Measurements from ENCODE around the gene FASTKD1. TPM values are rescaled to one million over a fixed set of nuclear protein-coding genes. Genes with fewer than 3 reads are reported as not detected.

Gene FASTKD1
- total RNA-seq, 1 experiment from 2014 or later = 21.1 TPM

DNA sequence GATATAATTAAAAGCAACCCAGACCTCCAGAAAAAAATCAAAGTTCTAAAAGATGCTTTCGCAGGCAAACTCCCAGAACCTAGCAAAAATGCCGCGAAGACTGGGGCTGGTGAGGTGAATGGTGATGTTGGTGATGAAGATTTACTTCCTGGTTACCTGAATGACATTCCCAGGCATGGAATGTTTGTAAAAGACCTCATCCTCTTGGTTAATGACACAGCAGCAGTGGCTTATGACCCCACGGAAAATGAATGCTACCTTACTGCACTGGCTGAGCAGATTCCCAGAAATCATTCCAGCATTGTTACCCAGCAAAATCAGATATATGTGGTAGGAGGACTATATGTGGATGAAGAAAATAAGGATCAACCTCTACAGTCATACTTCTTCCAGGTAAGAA lies 63.2 kb downstream of the FASTKD1 start:
- BruUV-seq (replicated peaks) = no TSS peak
- TF ChIP-seq, protein P1, sequence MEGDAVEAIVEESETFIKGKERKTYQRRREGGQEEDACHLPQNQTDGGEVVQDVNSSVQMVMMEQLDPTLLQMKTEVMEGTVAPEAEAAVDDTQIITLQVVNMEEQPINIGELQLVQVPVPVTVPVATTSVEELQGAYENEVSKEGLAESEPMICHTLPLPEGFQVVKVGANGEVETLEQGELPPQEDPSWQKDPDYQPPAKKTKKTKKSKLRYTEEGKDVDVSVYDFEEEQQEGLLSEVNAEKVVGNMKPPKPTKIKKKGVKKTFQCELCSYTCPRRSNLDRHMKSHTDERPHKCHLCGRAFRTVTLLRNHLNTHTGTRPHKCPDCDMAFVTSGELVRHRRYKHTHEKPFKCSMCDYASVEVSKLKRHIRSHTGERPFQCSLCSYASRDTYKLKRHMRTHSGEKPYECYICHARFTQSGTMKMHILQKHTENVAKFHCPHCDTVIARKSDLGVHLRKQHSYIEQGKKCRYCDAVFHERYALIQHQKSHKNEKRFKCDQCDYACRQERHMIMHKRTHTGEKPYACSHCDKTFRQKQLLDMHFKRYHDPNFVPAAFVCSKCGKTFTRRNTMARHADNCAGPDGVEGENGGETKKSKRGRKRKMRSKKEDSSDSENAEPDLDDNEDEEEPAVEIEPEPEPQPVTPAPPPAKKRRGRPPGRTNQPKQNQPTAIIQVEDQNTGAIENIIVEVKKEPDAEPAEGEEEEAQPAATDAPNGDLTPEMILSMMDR (conservative IDR thresholded peaks at IDR 0.05; ENCODE audit: low read depth, low read length) = no peak
- TF ChIP-seq EZH2 (IDR thresholded peaks at IDR 0.05; ENCODE audit: low read length, unreplicated experiment) = no peak
- TF ChIP-seq EZH2phosphoT487 (IDR thresholded peaks at IDR 0.05; ENCODE audit: borderline replicate concordance, low read length) = no peak
- no peak for ATAC-seq
- Histone ChIP-seq H3F3A (ENCODE audit: low read length, unreplicated experiment) (peaks cover 3% of the 10 kb centered on the region), H3K9ac (ENCODE audit: low read length) (no peak overlapping the region), H3K4me3 (ENCODE audit: low read length) (no peak overlapping the region), H3K9me3 (ENCODE audit: low read length) (no peaks in the 10 kb centered on the region), H3K79me2 (ENCODE audit: low read length) (no peaks in the 10 kb centered on the region), H3K27ac (ENCODE audit: low read length) (no peak overlapping the region), H3K4me1 (ENCODE audit: insufficient read depth, low read length) (peaks cover 54% of the 10 kb centered on the region), H3K9me2 (replicated peaks; ENCODE audit: low read length) (no peaks in the 10 kb centered on the region), H3K4me2 (ENCODE audit: low read length) (no peak overlapping the region), H3K36me3 (ENCODE audit: low read depth, low read length) (no peaks in the 10 kb centered on the region), H2AFZ (ENCODE audit: low read length) (no peak overlapping the region), H3K27me3 (ENCODE audit: low read length) (no peaks in the 10 kb centered on the region), H4K20me1 (ENCODE audit: low read length) (no peaks in the 10 kb centered on the region)
- CTCF ChIA-PET = no interaction called here
- intact Hi-C loops (cut with micrococcal nuclease) = no loop called here
- DNase-seq = peak; percentile 45
- POLR2A ChIA-PET (ENCODE audit: unreplicated experiment) = no interaction called here

DNA sequence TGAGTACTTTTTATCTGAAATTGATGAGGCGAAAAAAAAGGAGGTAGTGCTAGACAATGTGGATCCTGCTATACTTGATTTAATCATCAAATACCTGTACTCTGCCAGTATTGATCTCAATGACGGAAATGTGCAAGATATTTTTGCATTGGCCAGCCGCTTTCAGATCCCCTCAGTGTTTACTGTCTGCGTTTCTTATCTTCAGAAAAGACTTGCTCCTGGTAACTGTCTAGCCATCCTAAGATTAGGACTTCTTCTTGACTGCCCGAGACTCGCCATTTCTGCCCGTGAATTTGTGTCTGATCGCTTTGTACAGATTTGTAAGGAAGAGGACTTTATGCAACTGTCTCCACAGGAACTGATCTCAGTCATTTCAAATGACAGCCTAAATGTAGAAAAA lies 63.7 kb downstream of the FASTKD1 start:
- Histone ChIP-seq H3K4me1 (ENCODE audit: insufficient read depth, low read length) (peaks cover 53% of the 10 kb centered on the region), H3K36me3 (ENCODE audit: low read depth, low read length) (no peaks in the 10 kb centered on the region), H3K9me2 (replicated peaks; ENCODE audit: low read length) (no peaks in the 10 kb centered on the region), H3K79me2 (ENCODE audit: low read length) (no peaks in the 10 kb centered on the region), H3K4me2 (ENCODE audit: low read length) (peak overlapping the region; percentile 72), H3K27ac (ENCODE audit: low read length) (peak overlapping the region; percentile 57), H3K9ac (ENCODE audit: low read length) (no peak overlapping the region), H2AFZ (ENCODE audit: low read length) (no peak overlapping the region), H3K9me3 (ENCODE audit: low read length) (no peaks in the 10 kb centered on the region), H3K27me3 (ENCODE audit: low read length) (no peaks in the 10 kb centered on the region), H4K20me1 (ENCODE audit: low read length) (no peaks in the 10 kb centered on the region), H3K4me3 (ENCODE audit: low read length) (no peak overlapping the region), H3F3A (ENCODE audit: low read length, unreplicated experiment) (peaks cover 3% of the 10 kb centered on the region)
- ATAC-seq (no peak), DNase-seq (no peak)
- intact Hi-C loops (cut with micrococcal nuclease) = no loop called here
- CTCF ChIA-PET = interaction anchor here (1.2 kb wide), 1 partner anchor 31 kb away, joined by 5 read pairs; the partner anchor contains the start of gene BBS5
- POLR2A ChIA-PET (ENCODE audit: unreplicated experiment) = no interaction called here
- BruUV-seq (replicated peaks) = no TSS peak
- TF ChIP-seq EZH2phosphoT487 (IDR thresholded peaks at IDR 0.05; ENCODE audit: borderline replicate concordance, low read length) (no peak), EZH2 (IDR thresholded peaks at IDR 0.05; ENCODE audit: low read length, unreplicated experiment) (no peak)
- TF ChIP-seq, protein P1 (conservative IDR thresholded peaks at IDR 0.05; ENCODE audit: low read depth, low read length) = no peak

DNA sequence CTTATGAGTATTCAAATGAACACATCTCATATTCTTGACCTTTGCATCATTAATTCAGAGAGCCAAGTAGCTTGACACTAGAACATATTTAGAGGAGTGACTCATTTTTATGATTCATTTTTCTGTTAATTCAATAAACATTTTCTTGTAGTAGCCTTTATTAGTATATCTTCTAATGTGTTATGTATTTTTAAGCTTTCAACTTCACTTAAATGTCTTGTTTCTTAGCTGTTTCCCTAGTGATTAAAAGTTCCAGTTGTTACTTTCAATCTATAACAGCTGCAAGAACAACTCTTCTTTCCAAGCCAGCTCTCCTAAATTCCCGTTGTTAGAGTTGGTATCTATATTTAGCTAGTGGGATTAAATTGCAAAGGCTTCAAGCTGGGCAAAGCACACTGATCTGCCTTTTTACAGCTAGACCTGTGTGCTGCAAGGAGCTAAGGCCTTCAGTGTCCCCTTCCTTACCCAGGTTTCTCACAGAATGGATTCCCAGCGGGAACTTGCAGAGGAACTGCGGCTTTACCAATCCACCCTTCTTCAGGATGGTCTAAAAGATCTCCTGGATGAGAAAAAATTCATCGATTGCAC lies 64.3 kb downstream of the FASTKD1 start, which contains the start of gene KLHL41:
TSS of gene KLHL41 (plus strand) at position 405 of the 588 bp plus-strand sequence. CDS start at position 482, 77 bp downstream.
- H3K4me1 ChIP-seq (ENCODE audit: insufficient read depth, low read length) = peaks cover 53% of the 10 kb centered on the region
- no peaks in the 10 kb centered on the region for H3K9me2 ChIP-seq (replicated peaks; ENCODE audit: low read length)
- no TSS peak for BruUV-seq (replicated peaks)
- DNase-seq = peak; percentile 71
- H3K27me3 ChIP-seq (ENCODE audit: low read length) = no peaks in the 10 kb centered on the region
- H3K9ac ChIP-seq (ENCODE audit: low read length) = no peak within 1 kb of the TSS
- H3F3A ChIP-seq (ENCODE audit: low read length, unreplicated experiment) = peaks cover 3% of the 10 kb centered on the region
- intact Hi-C loops (cut with micrococcal nuclease) = no loop called here
- no peaks in the 10 kb centered on the region for H3K9me3 ChIP-seq (ENCODE audit: low read length)
- POLR2A ChIA-PET (ENCODE audit: unreplicated experiment) = no interaction called here
- H3K4me2 ChIP-seq (ENCODE audit: low read length) = peak within 1 kb of the TSS; percentile 72
- no peak within 1 kb of the TSS for H3K4me3 ChIP-seq (ENCODE audit: low read length)
- no peaks in the 10 kb centered on the region for H3K36me3 ChIP-seq (ENCODE audit: low read depth, low read length)
- no peaks in the 10 kb centered on the region for H3K79me2 ChIP-seq (ENCODE audit: low read length)
- CTCF ChIA-PET = interaction anchor here (1.2 kb wide), 1 partner anchor 30 kb away, joined by 5 read pairs; the partner anchor contains the start of gene BBS5
- no peak for TF ChIP-seq EZH2phosphoT487 (IDR thresholded peaks at IDR 0.05; ENCODE audit: borderline replicate concordance, low read length)
- no peak for TF ChIP-seq EZH2 (IDR thresholded peaks at IDR 0.05; ENCODE audit: low read length, unreplicated experiment)
- TF ChIP-seq, protein P1 (conservative IDR thresholded peaks at IDR 0.05; ENCODE audit: low read depth, low read length) = no peak
- peak within 1 kb of the TSS; percentile 57 for H3K27ac ChIP-seq (ENCODE audit: low read length)
- peak; percentile 46 for ATAC-seq
- no peak within 1 kb of the TSS for H2AFZ ChIP-seq (ENCODE audit: low read length)
- no peaks in the 10 kb centered on the region for H4K20me1 ChIP-seq (ENCODE audit: low read length)

Measured in PC-3 (cell line).